Measurements from ENCODE around the gene SYT1.

- no peak for TF ChIP-seq REST (IDR thresholded peaks at IDR 0.05; ENCODE audit: insufficient read depth in 1 of 2, low read depth in 2 of 2, low read length in 2 of 2)
- TF ChIP-seq POLR2AphosphoS5 (IDR thresholded peaks at IDR 0.05; ENCODE audit: low read depth, low read length): no peak
- no peak for TF ChIP-seq SIN3A (IDR thresholded peaks at IDR 0.05; ENCODE audit: borderline replicate concordance, insufficient read depth, low read length)
These were observed 244.4 kb downstream of the SYT1 start for GRCh38 chr12:79108962-79109361.
